NT2/D1 (cell line): Measurements from ENCODE around the gene IBA57.

Source experiments
- SUZ12 ChIP-seq: IDR thresholded peaks from 2 replicates; pipeline ENCODE4 v1.6.1; 2011; ENCODE audit not compliant: insufficient read length, insufficient read depth; ENCODE audit errors: extremely low read depth
- YY1 ChIP-seq: IDR thresholded peaks from 2 replicates; pipeline ENCODE4 v1.6.1; 2011; ENCODE audit not compliant: insufficient read length, insufficient read depth
- ZNF274 ChIP-seq: IDR thresholded peaks from 2 replicates; pipeline ENCODE4 v1.6.1; 2011; ENCODE audit warnings: mild to moderate bottlenecking, low read depth, low read length

GRCh38 chr1:228215663-228216116, 50.1 kb downstream of the IBA57 start:
- TF ChIP-seq YY1 (no peak), ZNF274 (no peak), SUZ12 (no peak)
